Limb (tissue), 2 donors: ENCODE results near the gene CCL4L2.
A peak's percentile ranks its signal among the peaks of the same experiment; 100 is the strongest.
"Not testable (repeated sequence)": the region's sequence is repeated elsewhere in the genome, so short reads cannot be mapped to it uniquely, and the experiment has no call there.

ENCODE experiments used
- DNase-seq, 2 donors: peaks; one replicate each; pipeline ENCODE4 v3.0.0-alpha.2; 2016; ENCODE audit errors: extremely low spot score in 2 of 2

Gene CCL4L2

DNA sequence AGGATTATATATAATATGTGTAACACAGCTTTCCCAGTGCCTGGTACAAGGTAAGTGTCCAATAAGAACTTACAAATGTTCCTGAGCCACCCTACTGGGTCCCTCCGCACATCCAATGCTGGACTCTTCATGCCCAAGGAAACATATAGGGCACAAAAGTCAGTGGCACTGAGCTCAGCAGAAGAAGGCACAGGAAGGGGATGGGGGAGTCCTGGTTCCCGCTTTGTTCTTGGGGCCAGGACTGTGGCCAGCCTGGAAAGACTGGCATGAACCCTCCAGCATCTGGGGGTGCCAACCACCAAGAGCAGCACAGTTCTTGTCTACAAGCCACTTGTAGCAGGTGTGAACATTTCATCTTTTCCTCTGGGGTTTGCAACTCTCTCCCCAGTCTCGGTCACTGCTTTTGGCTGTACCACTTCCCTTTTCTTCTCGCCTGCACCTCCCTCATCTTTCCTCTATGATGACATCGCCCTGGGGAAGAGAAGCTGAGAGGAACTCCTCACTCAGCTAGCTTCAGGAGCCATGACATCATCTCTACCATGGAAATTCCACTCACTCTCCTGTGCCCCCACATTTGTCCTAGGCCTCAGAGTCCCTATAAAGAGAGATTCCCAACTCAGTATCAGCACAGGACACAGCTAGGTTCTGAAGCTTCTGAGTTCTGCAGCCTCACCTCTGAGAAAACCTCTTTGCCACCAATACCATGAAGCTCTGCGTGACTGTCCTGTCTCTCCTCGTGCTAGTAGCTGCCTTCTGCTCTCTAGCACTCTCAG lies at the start of gene CCL4L2:
Gene CCL4L2, plus strand, starts transcription at position 625 of the 773 bp plus-strand sequence.
- DNase-seq = not testable (repeated sequence)

DNA sequence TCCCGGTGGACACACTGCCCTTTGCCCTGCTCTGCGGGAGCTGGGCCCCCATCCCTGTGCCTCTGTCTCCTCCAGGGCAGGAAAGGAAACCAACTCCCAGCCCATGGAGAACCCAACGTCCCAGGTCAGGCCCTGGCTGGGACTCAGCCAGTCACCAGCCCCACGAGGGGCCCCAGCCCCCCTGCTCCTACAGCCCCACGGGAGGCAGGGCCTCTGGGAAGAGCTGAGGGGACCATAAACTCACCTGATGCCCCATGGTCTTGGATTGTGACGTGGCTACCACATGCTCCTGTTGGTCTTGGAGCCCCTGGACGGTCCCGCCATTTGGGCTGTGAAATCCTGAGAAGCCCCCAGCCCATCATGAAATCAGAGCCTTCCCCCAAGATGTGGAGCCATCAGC lies 42.0 kb upstream of the CCL4L2 start:
- DNase-seq = not testable (repeated sequence)

DNA sequence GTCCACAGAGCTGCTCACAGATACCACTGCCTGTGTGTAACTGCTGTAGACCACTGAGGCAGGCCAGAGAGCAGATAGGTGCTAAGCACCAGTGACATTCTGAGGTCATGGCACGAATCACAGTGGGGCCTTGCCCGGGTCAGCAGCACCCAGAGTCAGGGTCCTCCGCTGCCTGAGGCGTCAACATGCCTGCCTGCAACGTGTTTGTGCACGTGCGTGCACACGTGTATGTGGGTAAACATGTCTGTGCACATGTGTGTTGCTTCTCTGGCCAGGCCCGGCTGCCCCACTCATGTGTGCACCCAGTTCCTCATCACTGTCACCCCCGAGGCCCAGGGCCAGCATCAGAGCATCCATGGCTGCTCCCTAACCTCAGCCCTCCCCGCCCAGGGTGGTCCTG lies 34.3 kb upstream of the CCL4L2 start, which contains the start of gene TBC1D3B:
Gene TBC1D3B, minus strand, starts transcription at position 101 of the 400 bp plus-strand sequence. CDS start 1,586 bp downstream, outside the sequence.
- DNase-seq = not testable (repeated sequence)

DNA sequence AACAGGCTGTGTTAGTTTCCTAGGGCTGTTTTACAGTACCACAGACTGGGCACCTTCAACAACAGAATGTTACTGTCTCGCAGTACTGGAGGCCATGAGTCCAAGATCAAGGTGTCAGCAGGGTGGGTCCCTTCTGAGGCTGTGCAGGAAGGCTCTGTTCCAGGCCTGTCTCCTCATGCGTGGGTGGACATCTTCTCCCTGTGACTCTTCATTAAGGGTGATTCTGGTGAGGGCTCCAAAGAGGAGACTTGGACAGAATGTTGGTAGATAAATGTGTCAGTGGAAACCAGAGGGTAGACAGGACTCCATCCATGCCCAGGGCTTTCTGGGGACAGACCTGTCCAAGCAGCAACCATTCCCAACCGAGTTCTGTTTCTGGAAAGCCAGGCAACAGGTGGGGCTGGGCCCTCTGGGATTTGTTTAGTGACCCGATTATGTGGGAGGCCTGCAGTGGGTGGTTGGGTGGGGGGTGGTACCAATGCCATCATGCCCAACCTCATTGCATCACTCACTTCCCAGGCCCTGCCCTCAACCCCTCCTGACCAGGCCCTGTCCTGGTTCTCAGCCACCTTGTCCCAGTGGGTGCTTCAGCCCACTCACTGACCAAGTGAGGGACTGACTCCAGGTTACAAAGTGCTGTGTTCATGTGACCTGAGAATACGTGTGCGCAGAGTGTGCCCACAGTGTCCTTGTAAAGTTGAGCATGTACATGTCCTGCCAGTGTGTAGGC lies 29.3 kb upstream of the CCL4L2 start:
- peak in 1 of 2 donors; percentile 20 for DNase-seq

DNA sequence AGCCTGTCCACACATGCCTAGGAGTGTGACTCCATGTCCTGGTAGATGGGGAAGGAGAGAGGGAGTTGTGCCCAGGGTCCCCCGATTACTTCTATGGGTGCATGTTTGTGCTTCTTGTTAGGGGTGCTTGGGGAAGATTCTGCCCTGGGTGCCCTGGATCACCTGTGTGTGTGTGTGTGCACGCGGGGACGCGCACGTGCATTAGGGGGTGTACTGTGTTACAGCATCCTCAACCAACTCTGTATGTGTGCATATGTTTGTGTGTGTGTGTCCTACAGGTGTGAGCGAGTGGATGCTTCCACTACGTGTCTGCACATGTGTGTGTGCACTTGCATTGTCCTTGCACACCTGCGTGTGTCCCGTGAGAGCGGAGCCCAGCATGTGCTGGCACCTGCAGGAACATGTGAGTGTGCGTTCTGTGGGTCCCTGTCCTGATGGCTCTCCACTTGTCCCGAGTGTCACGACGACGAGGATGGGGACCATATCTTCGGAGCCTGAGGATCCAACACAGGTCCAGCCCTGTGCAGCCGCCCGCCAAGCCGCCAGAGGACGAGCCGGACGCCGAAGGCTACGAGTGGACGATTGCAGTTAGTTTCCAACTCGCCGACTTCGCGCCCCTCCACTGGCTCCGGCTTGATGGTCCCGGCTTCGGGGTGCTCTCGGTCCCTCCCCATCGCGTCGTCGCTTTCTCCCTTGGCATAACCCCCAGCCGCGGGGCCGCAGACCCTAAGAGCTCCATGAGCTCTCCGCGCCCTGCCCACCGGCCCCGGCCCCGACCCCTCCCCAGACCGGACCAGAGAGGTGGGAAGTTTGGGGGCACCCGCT lies 28.5 kb upstream of the CCL4L2 start:
- DNase-seq = no peak

- DNase-seq = peak in 1 of 2 donors; percentile 79
Measured at GRCh38 chr17:36183001-36183971, 27.6 kb upstream of the CCL4L2 start.

- DNase-seq = peak in 1 of 2 donors; percentile 25
Measured at GRCh38 chr17:36184023-36184765, 26.7 kb upstream of the CCL4L2 start.

DNA sequence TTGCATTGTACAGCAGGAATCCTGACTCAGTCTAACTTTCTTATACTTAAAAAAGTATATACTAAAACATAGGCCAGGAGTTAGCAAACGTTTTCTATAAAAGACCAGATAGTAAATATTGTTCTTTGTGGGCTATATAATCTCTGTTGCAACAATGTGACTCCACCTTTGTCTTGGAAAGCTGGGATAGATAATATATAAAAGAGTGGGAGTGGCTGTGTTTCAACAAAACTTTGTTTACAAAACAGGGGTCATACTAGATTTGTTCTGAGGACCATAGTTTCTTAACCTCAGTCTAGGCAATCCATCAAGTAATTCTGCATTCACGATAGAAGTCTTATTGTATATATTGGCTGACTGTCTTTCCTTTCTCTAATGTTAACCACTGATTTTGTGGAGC lies 25.4 kb upstream of the CCL4L2 start:
- DNase-seq = no peak

DNA sequence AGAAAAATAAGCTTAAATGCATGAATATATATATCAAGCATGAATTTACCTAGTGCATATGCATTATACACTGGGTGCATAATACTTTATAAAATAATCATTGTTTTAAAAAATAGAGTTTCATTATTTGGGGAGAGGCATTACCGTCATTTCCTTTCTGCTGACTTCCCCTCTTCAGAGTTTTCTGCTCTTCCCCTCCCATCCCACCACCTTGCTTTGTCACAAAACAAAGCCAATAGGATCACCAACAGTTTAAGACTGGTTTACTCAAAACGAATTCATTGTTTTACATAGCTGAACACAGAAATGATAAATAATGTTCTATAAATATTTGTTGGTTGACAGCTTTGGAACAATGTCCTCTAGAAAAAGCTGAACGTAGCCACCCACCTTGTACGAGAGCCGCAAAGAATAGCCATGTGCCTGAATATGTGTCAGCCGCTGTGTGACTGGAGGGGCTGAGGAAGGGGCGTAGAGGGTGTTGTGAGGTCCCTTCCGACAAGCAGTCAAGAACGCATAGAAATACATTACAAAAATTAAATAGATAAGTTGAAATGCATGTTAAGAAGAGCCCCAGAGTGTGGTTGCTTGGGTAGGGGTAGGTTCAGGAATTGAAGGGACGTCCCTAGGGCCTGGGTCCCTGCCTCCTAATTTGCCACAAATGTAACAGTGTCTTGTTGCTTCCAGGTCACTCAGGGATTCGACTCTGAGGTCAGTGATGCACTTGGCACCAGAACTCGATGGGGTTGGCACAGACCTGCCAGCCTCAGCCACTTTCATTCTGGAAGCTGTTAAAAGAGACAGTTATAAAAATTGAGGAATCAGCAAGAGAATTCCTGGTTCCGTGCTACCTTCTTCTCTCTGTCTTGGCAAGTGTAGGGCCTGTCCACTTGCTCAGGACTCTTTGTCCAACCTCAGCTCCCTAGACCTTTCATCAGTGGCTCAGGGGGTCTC lies 23.8 kb upstream of the CCL4L2 start:
- DNase-seq = not testable (repeated sequence)

DNA sequence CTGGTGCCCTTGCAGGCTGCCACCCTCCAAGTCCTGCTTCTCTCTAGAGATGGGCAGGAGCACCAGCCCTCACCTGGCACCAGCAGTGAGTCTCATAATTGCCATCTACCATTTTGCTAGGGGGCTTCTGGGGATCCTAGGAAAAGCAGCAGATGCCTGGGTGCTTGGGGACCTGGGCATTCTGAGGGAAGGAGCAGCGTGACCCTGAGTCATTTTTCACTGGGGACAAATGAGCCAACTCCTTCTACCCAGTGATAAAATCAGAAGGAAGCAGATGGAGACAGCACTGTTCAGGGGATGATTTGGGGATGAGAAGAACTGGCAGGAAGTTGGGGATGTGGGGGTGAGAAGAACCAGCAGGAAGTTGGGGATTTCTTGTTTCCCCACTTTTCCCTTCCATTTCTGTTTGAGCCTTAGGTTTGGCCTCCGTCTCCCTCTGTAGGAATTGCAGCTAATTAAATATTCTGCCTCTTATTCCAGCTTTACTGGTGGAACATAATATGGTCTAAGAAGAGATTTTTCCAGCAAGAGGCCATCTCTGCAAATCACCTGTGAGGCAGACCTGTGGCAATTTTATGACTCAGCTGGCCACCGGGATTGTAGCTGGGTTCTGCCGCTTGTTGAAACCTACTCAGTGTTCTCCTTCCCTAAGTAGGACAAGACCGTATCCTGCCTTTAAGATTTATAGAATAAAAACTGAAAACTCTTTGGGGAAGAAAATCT lies 22.8 kb upstream of the CCL4L2 start:
- not testable (repeated sequence) for DNase-seq

- peak in 1 of 2 donors; percentile 8 for DNase-seq
Measured at GRCh38 chr17:36188891-36189306, 22.0 kb upstream of the CCL4L2 start.

DNA sequence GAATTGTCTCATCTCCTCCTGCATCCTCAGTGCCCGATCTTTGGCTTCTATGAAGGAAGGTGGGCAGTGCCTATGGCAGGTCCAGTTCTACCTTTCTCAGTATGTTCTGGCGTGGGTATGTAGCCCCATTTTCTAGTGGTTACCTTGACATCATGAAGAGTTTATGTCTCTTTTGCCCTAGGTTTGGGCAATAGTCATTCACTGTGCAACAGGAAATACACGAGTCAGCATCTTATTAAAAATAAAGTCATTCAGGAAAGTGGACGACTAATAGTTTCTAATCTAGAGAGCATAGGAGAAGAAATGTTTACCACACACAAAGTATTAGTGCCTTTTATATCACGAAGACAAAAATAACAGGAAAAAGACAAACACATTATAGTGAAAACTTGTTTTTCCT lies 20.9 kb upstream of the CCL4L2 start:
- not testable (repeated sequence) for DNase-seq

DNA sequence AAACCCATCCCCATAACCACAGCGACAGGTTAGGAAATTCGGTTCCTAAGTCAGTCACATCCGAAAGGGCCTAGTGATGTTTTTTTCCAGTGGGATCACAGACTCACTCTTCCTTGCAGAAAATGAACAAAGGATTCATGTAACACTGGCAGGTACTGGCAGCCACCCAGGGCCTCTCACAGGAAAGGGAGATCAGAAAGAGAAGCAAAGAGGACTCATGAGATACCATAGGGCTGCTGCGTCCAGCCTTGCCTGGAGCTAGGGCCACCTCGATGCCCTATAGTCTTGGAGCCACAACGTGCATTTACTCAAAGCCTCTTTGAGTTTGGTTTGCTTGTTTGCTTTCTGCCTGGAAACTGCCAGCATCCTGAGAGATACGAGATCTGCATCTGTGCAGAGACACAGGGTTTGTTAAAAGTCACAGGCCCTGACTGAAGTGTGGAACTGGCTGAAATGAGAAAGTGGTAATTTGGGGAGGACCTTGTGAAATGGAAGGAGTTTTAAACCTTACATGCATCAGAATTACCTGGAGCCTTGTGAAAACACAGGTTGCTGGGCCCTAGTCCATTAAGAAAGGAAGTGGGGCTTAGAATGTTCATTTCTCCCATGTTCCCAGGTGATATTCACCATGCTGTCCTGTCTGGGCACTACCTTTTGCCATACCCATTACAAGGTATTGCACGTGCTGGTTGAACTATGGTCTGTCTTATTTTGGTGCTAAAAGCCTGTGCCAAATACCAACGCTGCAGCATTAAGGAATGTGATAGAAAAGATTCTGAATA lies 20.1 kb upstream of the CCL4L2 start:
- not testable (repeated sequence) for DNase-seq

GRCh38 chr17:36193216-36193775 lies 17.6 kb upstream of the CCL4L2 start:
- no peak for DNase-seq

- DNase-seq = not testable (repeated sequence)
Measured at GRCh38 chr17:36194147-36194831, 16.6 kb upstream of the CCL4L2 start.

- not testable (repeated sequence) for DNase-seq
Measured at GRCh38 chr17:36194832-36195433, 15.9 kb upstream of the CCL4L2 start.
